Uterus (tissue), 2 donors: ENCODE measurements around the gene MMP7.

Source experiments
- CTCF ChIP-seq, 4 experiments: fragments of 200-600 bp in 2 of 4; fragments of 450-650 bp in 2 of 4; sonication (generic) in 2 of 4; IDR thresholded peaks; one replicate each; pipeline ENCODE4 v1.5.1; 2016 to 2019; ENCODE audit warnings: antibody characterized with exemption in 4 of 4, mild to moderate bottlenecking in 2 of 4, moderate library complexity in 1 of 4
- POLR2A ChIP-seq, 2 donors: fragments of 450-650 bp; IDR thresholded peaks; one replicate each; pipeline ENCODE4 v1.6.1; 2016; ENCODE audit warnings: antibody characterized with exemption in 2 of 2, mild to moderate bottlenecking in 1 of 2, moderate library complexity in 1 of 2

GRCh38 chr11:102499931-102500330 lies 30.6 kb downstream of the MMP7 start:
- TF ChIP-seq CTCF (IDR thresholded peaks at IDR 0.05), result no peak
- TF ChIP-seq POLR2A (IDR thresholded peaks at IDR 0.05), result no peak
